Amniotic epithelial cell (primary cell): ENCODE measurements around the gene TMEFF1.
A peak's percentile ranks its signal among the peaks of the same experiment; 100 is the strongest.
"Not testable (repeated sequence)": the region's sequence is repeated elsewhere in the genome, so short reads cannot be mapped to it uniquely, and the experiment has no call there.

Experiments used
- DNase-seq: peaks from one replicate; pipeline ENCODE4 v3.0.0-alpha.2; 2010; ENCODE audit warnings: low read depth

The TMEFF1 gene, protein sequence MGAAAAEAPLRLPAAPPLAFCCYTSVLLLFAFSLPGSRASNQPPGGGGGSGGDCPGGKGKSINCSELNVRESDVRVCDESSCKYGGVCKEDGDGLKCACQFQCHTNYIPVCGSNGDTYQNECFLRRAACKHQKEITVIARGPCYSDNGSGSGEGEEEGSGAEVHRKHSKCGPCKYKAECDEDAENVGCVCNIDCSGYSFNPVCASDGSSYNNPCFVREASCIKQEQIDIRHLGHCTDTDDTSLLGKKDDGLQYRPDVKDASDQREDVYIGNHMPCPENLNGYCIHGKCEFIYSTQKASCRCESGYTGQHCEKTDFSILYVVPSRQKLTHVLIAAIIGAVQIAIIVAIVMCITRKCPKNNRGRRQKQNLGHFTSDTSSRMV

DNA sequence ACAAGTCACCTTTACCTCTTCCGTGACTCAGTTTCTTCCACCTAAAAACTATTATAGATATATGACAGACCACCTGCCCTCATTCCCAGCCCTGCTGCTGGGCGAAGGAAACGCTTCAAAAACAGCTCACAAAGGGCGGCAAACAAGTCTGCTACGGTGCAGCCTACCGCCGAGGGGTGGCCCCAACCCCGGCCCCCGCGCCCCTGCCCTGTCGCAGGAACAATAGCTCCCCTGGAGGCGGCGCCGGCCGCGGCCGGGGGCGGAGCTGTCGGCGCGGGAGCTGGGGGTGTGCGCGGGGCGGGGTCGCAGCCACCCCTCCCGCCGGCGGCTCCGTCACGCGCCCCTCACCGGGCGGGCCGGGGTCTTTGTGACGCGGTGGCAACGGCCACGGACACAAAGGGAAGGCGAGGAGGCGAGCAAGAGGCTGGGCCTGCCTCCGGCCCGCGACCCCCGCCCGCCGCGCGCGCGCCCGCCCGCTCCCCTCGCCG, at the start of gene TMEFF1:
TSS of gene TMEFF1 (plus strand) at position 362 of the 488 bp plus-strand sequence. CDS start 396 bp downstream, outside the sequence.
- DNase-seq: no peak

DNA sequence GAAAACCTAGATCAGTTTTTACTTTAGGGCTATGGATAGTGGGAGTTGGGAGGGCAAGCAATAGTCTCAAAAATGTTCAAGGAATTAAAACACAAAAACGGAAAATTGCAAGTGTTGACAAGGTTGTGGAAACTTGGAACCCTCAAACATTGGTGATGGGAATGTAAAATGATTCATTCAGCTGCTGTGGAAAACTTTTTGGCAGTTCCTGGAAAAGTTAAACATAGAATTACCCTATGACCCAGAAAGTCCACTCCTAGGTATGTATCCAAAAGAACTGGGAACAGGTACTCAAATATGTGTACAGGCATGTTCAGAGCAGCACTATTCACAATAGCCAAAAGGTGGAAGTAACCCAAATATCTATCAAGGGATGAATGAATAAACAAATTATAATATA, 47.2 kb upstream of the TMEFF1 start:
- no peak for DNase-seq

DNA sequence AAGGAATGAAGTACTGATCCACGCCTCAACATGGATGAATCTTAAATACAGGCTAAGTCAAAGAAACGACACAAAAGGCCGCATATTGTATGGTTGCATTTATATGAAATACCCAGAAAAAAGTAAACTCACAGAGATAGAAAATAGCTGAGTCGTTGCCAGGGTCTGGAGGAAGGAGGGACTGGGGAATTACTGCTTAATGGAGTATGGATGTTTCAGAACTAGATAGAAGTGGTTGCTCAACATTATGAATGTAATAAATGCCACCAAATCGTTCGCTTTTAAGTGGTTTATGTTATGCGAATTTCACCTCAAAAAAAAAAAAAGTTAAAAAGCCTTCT, 46.8 kb upstream of the TMEFF1 start:
- peak; percentile 38 for DNase-seq

DNA sequence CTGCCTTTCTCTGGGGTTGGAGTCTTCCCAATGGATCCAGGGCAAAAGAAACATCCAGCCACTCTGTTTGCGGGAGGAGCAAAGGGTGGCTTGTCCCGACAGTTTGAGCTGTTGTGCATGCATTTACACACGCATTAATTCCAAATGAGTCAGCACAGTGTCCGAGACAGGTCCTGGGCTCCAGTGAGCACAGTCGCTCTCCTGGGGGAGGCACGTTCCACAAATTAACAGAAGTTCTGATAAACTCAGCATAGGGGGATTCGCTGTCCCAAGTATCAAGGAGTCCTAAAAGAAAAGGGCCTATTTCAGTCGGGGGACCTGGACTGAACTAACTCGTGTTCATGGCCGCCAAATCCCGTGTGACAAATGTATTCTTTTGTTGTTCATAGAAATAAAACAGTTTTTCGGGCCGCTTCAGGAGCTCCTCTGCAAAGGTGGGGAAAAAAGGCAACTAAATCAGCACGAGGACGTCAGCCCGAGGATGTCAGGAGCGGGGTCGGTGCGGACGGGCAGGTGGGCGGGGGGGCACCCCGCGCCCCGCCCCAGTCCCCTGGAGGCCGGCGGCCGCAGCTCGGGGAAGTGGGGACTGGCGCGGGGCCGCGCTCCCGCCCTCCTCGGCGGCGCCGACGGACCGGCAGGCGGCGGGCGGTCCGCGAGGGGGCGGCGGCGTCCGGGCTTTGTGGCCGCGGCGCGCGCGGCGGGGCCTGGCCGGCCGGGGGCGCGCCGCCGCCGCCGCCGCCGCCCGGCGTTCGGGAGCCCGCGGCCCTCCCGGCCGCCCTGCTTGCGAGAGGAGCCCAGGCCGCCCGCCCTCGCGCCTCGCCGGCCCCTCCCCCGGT, 46.2 kb upstream of the TMEFF1 start, which contains the start of gene MSANTD3:
TSS of gene MSANTD3 (plus strand) at position 614 of the 836 bp plus-strand sequence. CDS start 14,796 bp downstream, outside the sequence.
- DNase-seq: peak; percentile 43

DNA sequence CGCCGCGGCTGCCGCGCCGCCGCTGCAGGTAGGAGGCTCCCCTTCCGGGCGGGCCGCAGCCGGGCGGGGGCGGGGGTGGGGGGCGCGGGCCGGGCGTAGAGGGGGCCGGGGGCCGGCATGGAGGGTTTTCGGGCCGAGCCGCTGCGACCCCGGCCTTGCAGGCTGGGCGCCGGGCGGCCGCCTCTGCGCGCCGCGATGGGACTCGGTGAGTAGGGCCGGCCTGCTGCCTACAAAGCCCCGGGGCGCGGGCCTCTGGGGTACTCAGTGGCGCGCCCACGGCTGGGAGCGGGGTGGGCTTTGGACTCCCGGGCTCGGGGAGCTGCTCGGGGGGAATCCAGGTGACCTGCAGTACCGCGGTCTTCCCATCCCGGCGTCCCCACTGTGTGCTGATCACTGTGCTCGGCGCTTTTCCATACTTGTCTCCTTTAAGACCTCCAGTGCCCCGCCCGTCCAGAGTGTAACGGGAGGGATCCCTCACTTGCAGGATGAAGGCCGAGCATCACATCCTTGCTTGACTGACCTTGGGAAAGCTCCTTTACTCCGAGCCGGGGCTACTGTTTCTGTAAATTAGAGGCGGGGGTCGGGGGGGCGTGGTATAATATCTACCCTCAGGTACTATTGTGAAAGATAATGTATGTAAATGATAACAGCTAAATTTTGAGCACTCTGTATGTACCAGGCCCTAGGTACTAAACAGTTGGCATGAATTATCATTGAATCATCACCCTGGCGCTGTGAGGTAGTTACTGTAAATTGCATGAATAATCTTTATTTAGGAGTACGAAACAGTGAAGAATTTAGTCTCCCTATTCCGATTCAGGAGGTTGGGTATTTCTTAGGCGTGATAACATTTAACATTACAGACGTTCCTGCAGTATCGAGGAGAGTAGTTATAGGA, 45.3 kb upstream of the TMEFF1 start:
- DNase-seq: peak; percentile 60

DNA sequence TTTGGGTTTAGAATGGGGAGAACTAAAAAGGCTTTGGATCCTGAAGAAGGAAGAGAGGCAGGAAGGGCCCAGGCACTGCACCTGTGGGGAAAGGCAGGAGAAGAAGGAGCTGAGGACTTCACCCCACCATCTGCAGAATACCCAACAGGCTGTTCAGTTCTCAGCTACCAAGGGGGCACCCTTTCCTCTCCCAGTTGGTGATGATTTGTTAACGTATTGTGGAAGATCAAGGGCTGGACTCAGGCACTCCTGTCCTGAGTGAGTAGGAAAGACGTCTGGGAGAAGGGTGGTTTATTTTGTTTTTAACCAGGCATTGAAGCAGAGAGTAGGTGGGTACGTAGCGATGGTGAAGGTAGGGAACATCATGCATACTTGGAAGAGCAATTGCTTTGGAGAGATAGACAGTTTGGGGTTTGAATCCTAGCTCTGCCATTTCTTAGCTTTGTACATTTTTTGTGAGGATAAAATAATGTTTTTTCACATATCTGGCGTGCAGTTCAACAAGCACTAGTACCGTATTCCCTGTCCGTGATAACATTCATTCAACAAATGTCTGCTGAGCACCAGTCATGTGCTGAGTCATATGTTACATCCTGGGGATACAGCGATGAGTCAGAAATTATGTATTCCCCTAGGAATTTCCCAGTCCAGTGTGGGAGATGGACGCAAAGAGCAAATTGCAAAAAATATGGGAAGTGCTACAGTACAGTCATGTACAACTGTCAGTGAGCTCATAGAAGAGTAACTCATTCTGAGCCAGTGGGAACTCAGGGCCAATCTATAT, 43.9 kb upstream of the TMEFF1 start:
- peak; percentile 99 for DNase-seq

DNA sequence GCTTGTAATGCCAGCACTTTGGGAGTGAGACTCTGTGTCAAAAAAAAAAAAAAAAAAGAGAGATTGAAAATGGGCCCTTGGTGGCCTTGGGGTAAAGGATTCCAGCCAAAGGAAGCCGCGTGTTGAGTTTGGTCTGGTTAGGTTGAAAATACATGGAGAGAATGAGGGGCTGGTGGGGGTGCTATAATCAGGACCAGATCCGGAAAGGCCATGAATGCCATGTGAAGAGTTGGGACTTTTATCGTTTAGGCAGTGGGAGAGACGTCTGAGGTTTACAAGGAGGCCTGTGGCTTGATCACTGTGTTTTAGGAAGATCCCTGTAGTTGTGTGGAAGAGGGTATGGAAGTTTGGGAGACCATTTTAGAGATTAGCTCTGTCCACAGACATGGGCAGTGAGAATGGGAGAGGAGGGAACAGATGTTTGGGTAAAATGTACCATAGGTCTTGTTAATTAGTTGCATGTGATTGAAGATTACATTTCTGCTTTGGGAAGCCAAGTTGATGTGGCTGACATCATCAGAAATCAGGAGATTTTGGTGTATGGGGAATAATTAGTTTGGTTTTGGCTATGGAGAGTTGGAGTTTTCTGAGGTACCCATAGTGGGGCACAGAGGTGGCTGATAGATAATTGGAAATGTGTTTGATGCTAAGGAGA, 42.5 kb upstream of the TMEFF1 start:
- DNase-seq: no peak

DNA sequence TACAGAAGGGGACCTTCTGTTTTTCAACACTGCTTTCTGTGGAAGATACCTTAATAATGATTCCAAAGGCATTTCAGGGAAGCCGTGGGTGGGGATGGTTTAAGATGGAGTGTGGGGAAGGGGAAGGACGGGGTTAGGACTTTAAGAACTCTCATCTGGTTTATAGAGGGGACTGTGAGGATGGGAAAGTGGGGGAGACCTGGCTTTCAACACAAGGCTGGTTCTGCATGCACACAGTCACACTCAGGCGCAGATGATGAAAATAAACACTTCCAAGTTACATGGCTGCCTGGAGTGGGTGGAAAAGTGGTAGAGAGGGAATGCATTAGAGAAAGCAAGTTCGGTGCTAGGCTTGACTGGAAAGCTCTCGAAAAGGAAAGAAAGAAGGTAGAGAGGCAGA, 41.1 kb upstream of the TMEFF1 start:
- no peak for DNase-seq

DNA sequence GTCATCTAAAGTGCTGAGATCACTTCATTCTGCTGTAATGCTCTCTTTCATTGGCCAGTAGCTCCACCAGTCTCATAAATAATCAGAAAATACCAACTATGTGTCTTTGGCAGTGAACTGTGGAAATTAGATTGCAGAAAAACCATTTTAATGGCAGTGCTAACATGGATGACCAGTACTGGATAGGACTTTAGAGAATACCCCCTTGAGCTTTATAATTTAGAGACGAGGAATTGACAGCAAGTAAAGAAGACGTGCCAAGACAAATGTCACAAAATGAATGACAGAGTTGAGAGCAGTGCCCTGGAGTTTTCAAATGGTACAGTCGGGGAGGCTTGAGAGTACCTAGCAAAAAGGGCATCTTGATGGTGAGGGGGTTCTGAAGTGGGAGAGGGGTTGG, 40.2 kb upstream of the TMEFF1 start:
- no peak for DNase-seq

DNA sequence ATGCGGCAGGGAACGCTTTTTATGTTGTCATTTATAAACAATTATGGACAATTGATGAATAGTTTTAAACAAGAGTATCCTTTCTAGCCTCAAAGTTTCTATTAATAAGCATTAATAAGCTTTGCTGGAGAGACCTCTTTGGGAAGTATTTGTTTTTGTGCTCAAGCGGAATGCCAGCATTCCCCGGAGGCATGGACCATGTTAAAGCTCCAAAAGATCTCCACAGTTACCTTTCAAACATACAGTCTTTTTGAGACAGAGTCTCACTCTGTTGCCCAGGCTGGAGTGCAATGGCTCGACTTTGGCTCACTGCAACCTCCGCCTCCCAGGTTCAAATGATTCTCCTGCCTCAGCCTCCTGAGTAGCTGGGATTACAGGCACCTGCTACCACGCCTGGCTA, 36.4 kb upstream of the TMEFF1 start:
- no peak for DNase-seq

DNA sequence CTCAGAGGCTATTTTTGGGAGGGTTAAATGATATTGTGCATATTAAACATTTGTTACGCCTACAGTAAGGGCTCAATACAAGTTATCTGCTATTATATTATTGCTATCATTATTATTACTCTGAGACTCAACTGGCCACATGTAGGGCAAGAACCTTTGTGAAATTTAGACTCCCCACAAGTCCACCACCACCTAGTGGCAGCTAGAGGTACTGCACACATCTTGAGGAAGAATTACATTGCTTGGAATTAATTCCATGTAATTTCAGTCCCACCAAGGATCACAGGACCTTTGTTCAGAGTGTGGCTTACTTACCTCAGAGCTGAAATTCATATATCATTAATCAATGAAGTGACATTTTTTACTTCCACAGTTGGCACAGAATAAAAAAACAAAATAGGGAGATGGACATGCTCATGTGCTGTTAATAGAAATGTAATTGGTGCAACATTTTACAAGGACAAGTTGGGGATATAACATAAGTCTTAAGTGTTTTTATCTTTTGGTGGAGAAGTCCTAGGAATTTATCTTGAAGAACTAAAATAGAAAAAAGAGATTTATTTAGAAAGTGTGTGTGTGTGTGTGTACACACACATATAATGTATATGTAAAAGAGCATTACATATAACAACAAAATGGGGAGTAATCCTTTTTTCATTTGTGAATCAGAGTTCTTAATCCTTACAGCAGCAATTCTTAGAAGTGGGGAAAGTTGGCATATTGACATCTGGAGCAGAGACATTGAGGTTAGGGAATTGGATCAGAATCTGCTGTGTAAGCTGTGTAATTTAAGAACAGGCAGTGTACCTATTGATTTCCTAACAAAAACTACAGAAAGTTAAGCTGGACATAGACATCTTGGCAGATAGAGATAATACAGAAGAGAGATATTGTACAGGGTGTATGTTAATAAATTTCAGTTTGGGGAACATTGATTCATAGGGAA, 34.8 kb upstream of the TMEFF1 start:
- peak; percentile 70 for DNase-seq

DNA sequence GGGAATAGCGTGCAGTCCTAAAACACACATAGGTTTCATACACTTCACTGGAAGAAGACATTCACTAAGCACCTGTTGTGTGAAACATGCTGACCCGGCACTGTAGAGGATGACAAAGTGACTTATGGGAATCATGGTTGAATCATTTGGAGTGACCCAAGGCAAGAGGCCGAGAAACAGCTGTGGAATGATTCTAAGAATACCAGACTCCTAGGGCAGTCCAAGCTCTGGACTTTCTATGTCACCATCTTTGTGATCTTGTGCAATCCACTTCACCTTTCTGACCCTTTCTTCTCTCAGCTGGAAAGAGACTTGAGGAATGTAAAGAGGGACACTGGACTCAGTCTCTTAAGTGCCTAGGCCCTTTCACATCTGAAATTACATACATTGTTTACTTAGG, 32.9 kb upstream of the TMEFF1 start:
- peak; percentile 57 for DNase-seq

DNA sequence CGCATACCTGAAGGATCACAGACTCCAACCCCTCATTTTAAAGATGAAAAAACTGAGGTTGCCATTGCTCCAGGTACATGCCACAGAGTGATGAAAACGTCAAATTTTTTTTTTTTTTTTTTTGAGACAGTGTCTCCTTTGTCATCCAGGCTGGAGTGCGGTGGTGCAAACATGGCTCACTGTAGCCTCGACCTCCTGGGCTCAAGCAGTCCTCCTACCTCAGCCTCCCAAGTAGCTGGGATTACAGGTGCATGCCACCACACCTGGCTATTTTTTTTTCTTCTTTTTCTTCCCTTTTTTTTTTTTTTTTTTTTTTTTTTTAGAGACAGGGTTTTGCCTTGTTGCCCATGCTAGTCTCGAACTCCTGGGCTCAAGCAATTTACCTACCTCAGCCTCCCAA, 32.5 kb upstream of the TMEFF1 start:
- not testable (repeated sequence) for DNase-seq

DNA sequence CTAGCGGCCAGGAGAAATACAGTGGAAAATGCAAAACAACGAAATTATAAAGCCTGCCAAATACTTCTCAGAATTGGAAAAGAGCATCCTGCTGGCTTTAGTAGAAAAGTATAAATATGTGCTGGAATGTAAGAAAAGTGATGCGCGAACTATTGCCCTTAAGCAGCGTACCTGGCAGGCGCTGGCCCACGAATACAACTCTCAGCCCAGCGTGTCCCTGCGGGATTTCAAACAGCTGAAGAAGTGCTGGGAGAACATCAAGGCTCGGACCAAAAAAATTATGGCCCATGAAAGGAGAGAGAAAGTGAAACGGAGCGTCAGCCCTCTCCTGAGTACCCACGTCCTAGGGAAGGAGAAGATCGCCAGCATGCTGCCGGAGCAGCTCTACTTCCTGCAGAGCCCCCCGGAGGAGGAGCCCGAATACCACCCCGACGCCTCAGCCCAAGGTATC, 31.0 kb upstream of the TMEFF1 start:
- DNase-seq: no peak

DNA sequence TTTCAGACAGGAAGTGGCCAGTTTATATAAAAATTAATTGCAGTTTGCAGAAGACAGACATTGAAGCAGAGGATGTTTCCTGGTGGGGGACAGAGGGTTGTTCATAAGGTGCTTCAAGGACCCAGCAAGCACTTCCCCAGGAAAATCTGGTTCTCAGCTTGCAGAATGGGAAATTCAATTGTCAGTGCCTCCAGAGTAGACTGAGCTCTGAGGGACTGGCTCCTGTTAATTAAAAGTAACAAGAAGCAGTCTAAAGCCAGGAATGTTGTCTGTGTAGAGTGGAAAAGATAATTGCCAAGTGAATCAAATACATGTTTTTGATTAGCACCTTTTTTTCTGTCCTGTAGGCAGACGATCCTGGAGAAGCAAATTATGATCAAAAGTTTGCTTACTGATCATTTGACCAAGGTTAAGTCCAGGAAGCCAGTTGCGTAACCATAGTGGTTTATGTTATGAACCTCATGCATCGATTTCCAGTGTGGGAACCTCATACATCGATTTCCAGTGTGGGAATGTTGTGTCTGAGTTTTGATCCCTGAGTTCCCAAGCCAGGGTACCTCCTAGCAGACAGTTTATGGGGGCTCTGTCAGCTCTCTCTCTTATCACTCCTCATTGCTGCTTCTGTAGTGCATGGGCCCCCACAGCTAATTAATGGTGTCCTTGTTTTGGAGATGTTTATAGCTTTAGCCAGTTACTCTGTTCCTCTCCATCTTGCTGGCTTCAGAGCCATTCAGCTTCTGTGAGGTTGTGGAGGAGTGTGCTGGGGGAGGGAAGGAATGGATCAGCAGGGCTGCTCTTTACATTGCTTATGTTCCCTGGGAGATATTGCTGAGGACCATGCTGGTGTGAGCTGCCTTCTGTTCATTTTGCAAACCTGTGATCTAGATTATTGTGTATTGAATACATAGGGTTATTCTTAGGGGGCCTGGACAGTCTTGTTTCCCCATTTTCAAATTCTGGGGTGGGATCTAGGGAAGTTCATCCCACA, 28.9 kb upstream of the TMEFF1 start:
- peak; percentile 49 for DNase-seq

DNA sequence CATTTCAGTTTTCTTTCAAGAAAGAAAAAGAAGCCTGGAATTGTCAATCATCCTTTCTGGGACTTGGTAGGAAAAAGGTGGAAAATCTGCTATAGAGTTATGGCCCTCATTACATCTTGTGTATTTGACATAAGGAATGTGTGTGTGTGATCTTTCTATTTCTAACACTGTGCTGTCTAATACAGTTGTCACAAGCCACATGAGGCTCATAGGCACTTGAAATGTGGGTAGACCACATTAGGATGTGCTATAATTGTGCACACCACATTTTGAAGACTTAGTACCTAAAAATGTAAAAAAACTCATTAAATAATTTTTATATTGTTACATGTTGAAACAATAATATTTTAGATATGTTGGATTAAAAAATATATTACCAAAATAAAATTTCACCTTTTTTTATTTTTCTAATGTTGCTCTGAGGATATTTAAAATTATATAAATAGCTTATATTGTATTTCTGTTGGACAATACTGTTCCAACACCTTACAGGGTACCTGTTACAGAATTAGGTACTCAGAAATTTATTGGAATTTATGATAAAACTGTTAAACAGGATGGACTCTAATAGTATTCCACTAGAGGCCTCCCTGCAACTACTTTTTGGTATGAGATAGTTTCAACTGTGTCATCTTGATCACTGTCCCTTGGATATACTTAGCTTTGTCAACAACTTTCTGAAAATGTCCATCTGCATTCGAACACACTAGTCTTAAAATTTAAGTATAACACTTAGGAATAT, 27.6 kb upstream of the TMEFF1 start:
- no peak for DNase-seq

DNA sequence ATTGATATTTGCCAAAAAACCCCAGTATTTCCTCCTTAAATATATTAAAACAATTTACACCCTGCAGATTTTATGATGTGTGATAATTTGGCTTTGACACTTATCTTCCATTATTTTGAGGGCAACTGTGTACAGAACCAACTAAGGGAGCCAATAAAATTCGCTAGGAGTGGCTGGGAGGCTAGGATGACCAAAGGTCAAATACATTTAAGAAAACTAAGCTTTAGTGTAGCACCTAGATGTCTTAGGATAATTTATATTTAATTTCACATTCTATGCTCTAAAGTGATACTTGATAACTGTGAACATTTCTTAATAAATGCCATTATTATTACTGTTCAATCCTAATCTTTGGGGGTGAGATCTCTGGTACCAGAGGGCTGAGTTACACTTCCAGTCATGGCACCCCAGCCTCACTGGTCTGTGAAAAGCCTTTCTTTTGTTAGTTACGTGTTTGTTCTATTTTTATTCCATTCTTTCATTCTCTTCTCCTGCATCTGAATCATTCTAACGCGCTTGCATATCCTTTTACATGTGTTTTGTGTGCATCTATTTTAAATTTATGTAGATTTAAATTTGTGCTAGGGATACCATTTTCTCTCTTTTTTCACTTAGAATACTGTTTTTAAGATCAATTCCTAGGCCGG, 26.9 kb upstream of the TMEFF1 start:
- DNase-seq: no peak
